Subcutaneous abdominal adipose tissue (tissue), 5 donors: ENCODE results near the gene SPCS1.
"Not testable (repeated sequence)": the region's sequence is repeated elsewhere in the genome, so short reads cannot be mapped to it uniquely, and the experiment has no call there.

Source experiments
- H3K27ac ChIP-seq: one replicate; pipeline ENCODE4 v1.7.0; 2013; ENCODE audit warnings: low read depth, mild to moderate bottlenecking, inconsistent platforms, low read length, moderate library complexity
- H3K27me3 ChIP-seq, 5 donors: one replicate each; pipeline ENCODE4 v1.7.0; 2013; ENCODE audit warnings: low read length in 5 of 5, inconsistent platforms in 1 of 5; ENCODE audit not compliant: control insufficient read depth in 5 of 5, insufficient read depth in 4 of 5
- H3K36me3 ChIP-seq, 5 donors: one replicate each; pipeline ENCODE4 v1.7.0; 2013; ENCODE audit warnings: low read length in 5 of 5; ENCODE audit not compliant: control insufficient read depth in 5 of 5, insufficient read depth in 5 of 5
- H3K4me1 ChIP-seq, 5 donors: one replicate each; pipeline ENCODE4 v1.7.0; 2013; ENCODE audit warnings: low read length in 5 of 5, mild to moderate bottlenecking in 3 of 5, moderate library complexity in 1 of 5; ENCODE audit not compliant: control insufficient read depth in 5 of 5, insufficient read depth in 5 of 5
- H3K4me3 ChIP-seq, 5 donors: one replicate each; pipeline ENCODE4 v1.7.0; 2013; ENCODE audit warnings: low read length in 5 of 5, low read depth in 1 of 5
- H3K9ac ChIP-seq, 5 donors: one replicate each; pipeline ENCODE4 v1.7.0; 2013; ENCODE audit warnings: low read length in 5 of 5, mild to moderate bottlenecking in 4 of 5, moderate library complexity in 3 of 5
- H3K9me3 ChIP-seq, 5 donors: one replicate each; pipeline ENCODE4 v1.7.0; 2013; ENCODE audit warnings: low read length in 5 of 5; ENCODE audit not compliant: control insufficient read depth in 5 of 5
- donor health status: healthy.
- donor health status: healthy.
- donor health status: healthy.
- donor health status: healthy.
- donor health status: healthy.

Gene SPCS1

DNA sequence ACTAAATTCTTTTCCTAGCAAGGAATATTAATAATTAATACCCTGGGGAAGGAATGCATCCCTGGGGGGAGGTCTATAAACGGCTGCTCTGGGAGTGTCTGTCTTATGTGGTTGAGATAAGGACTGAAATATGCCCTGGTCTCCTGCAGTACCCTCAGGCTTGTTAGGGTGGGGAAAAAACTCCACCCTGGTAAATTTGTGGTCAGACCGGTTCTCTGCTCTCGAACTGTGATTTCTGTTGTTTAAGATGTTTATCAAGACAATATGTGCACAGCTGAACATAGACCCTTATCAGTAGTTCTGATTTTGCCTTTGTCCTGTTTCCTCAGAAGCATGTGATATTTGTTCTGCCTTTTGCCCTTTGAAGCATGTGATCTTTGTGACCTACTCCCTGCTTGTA lies 22.8 kb downstream of the SPCS1 start:
- not testable (repeated sequence) for H3K9me3 ChIP-seq, H3K9ac ChIP-seq, H3K27ac ChIP-seq, H3K4me3 ChIP-seq, H3K27me3 ChIP-seq, H3K4me1 ChIP-seq
- peaks cover 11 to 27% (median 18%) of the 10 kb centered on the region in 5 donors for H3K36me3 ChIP-seq

DNA sequence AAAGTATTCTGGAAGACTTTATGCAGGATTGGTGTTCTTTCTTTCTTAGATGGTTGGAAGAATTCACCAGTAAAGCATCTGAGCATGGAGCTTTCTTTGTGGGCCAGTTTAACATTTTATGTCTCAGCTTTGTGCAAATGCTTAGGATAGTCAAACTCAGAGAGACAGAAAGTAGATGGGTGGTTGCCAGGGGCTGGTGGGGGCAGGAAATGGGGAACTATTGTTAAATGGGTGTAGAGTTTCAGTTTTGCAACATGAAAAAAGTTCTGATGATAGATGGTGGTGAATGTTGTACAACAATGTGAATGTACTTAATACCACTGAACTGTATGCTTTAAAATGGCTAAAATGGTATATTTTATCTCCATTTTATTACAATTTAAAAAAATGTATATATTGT lies 24.8 kb downstream of the SPCS1 start:
- no peaks in the 10 kb centered on the region for H3K9me3 ChIP-seq
- H3K9ac ChIP-seq: no peak overlapping the region
- no peaks in the 10 kb centered on the region for H3K27me3 ChIP-seq
- H3K36me3 ChIP-seq: peaks cover 17 to 31% (median 25%) of the 10 kb centered on the region in 5 donors
- H3K4me1 ChIP-seq: no peaks in the 10 kb centered on the region
- no peak overlapping the region for H3K27ac ChIP-seq
- no peak overlapping the region for H3K4me3 ChIP-seq

DNA sequence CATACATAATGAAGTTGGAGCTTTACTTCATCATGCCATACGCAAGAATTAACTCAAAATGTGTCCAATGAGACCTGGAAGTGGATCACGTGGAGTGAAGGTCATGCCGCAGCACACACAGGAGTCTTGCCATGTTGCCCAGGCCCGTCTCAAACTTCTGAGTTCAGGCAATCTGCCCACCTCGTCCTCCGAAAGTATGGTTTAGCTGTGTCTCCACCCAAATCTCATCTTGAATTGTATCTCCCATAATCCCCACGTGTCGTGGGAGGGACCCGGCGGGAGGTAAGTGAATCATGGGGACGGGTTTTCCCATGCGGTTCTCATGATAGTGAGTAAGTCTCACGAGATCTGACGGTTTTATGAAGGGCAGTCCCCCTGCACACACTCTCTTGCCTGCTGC lies 25.7 kb downstream of the SPCS1 start:
- Histone ChIP-seq H3K27me3 (no peaks in the 10 kb centered on the region), H3K9me3 (no peaks in the 10 kb centered on the region), H3K36me3 (peaks cover 19 to 39% (median 29%) of the 10 kb centered on the region in 5 donors), H3K4me3 (no peak overlapping the region), H3K9ac (no peak overlapping the region), H3K27ac (no peak overlapping the region), H3K4me1 (no peaks in the 10 kb centered on the region)

DNA sequence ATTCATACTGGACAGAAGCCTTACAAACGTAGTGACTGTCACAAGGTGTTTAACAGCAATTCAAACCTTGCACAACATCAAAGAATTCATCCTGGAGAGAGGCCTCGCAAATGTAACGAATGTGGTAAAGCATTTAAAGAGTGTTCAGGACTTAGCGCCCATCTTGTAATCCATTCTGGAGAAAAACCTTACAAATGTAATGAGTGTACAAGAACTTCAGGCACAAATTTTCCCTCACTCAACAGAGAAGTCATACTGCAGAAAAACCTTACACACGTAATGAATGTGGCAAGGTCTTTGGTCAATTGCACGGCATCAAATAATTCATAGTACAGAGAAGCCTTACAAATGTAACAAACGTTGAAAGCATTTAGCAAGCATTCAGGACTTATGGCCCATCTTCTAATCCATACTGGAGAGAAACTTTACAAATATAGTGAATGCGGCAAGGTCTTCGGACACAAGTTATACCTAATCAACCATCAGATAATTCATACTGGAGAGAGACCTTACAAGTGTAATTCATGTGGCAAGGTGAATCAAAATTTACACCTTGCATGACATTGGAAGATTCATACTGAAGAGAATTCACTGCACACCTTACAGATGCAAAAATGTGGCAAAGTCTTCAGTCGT lies 27.5 kb downstream of the SPCS1 start:
- Histone ChIP-seq H3K27me3 (no peaks in the 10 kb centered on the region), H3K4me3 (no peak overlapping the region), H3K36me3 (peaks cover 23 to 54% (median 29%) of the 10 kb centered on the region in 5 donors), H3K4me1 (no peaks in the 10 kb centered on the region), H3K27ac (no peak overlapping the region), H3K9ac (no peak overlapping the region), H3K9me3 (no peaks in the 10 kb centered on the region)

DNA sequence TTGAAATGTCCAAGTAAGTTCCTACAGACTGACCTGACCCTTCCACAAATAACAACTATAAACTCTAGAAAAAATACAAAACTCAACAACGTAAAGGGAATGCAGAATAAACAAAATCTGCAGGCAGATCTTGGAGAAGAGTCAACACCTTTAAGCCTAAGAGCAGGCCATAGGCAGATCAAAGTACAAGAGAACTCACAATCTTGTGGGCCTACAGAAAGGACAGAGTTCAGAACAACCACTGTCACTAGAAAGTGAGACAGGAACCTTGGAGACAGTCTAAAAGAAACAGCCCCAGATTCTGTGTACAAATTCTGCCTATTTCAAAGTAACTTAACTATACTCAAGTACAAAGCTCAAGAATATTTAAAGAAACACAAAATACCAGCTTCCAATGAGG lies 33.8 kb downstream of the SPCS1 start:
- peaks cover 26 to 81% (median 49%) of the 10 kb centered on the region in 5 donors for H3K36me3 ChIP-seq

DNA sequence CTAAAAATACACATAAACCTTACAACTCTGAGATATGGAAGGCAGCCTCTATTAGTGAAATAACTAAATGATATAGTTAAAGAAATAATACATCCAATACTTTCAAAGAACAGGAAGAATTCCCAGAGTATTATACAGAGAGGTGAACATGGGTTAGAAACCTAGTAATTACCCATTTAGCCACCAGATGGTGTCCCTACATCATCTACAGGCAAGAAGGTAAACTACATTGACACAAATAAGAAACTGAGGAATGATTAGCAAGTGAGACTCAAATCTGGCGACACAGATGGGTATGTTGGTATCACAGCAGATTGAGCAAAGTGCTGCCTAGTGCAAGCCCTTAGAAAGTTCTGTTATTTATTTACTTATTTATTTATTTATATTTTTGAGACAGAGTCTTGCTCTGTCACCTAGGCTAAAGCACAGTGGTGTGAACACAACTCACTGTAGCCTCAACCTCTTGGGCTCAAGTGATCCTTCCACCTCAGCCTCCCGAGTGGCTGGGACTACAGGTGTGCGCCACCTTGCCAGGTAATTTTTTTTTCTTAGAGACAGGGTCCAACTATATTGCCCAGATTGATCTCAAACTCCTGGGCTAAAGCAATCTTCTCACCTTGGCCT lies 36.6 kb downstream of the SPCS1 start:
- H3K9ac ChIP-seq: no peak overlapping the region
- H3K27me3 ChIP-seq: no peaks in the 10 kb centered on the region
- H3K36me3 ChIP-seq: peaks cover 26 to 85% (median 53%) of the 10 kb centered on the region in 5 donors
- H3K27ac ChIP-seq: no peak overlapping the region
- no peaks in the 10 kb centered on the region for H3K9me3 ChIP-seq
- no peak overlapping the region for H3K4me3 ChIP-seq
- no peaks in the 10 kb centered on the region for H3K4me1 ChIP-seq

More for the DNA sequence above, 33.8 kb downstream of the SPCS1 start:
- H3K9me3 ChIP-seq: no peaks in the 10 kb centered on the region
- H3K27ac ChIP-seq: no peak overlapping the region
- no peaks in the 10 kb centered on the region for H3K27me3 ChIP-seq
- no peak overlapping the region for H3K4me3 ChIP-seq
- H3K4me1 ChIP-seq: no peaks in the 10 kb centered on the region
- no peak overlapping the region for H3K9ac ChIP-seq

DNA sequence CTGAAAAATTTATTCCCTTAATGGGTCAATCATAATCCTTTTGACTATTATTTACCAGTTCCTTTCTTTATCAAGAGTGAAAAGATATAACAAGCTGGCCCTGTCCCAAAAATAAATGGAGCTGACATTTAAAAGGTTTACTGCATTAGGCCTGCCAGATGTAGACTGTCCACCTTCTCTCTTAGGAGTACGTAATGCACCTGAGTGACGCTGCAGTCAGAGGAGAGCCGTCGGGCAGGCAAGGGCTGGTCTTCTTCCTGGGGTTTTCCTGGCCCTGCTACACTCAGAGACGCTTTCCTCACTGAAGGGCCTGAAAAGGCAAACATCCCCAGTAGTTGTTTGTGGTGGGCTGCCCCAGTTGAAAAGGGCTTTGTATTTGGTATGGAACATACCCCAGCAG lies 37.2 kb downstream of the SPCS1 start:
- no peaks in the 10 kb centered on the region for H3K4me1 ChIP-seq
- no peaks in the 10 kb centered on the region for H3K9me3 ChIP-seq
- peaks cover 26 to 84% (median 53%) of the 10 kb centered on the region in 5 donors for H3K36me3 ChIP-seq

DNA sequence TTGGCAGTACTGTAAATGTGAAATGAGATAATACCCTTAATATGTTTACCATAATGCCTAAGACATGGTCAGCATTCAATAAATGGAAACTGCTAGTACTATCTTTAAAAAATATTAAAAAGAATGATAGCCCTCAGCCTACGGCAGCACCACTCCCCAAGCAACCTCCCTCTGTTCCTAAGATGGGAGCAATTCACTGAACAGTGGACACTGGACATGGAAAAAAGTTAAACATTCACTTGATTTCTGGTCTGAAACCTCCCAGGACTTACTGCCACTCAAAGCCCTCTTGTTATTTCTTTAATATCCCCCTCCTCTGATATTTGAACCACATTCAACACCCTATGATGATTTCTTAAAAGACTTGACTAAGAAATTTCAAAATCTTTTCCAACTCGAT lies 37.8 kb downstream of the SPCS1 start:
- H3K27me3 ChIP-seq: no peaks in the 10 kb centered on the region
- H3K4me3 ChIP-seq: no peak overlapping the region
- no peaks in the 10 kb centered on the region for H3K9me3 ChIP-seq
- no peak overlapping the region for H3K27ac ChIP-seq
- no peaks in the 10 kb centered on the region for H3K4me1 ChIP-seq
- peaks cover 26 to 81% (median 54%) of the 10 kb centered on the region in 5 donors for H3K36me3 ChIP-seq
- H3K9ac ChIP-seq: no peak overlapping the region

More for the DNA sequence above, 37.2 kb downstream of the SPCS1 start:
- H3K9ac ChIP-seq: no peak overlapping the region
- no peak overlapping the region for H3K27ac ChIP-seq
- no peaks in the 10 kb centered on the region for H3K27me3 ChIP-seq
- no peak overlapping the region for H3K4me3 ChIP-seq

DNA sequence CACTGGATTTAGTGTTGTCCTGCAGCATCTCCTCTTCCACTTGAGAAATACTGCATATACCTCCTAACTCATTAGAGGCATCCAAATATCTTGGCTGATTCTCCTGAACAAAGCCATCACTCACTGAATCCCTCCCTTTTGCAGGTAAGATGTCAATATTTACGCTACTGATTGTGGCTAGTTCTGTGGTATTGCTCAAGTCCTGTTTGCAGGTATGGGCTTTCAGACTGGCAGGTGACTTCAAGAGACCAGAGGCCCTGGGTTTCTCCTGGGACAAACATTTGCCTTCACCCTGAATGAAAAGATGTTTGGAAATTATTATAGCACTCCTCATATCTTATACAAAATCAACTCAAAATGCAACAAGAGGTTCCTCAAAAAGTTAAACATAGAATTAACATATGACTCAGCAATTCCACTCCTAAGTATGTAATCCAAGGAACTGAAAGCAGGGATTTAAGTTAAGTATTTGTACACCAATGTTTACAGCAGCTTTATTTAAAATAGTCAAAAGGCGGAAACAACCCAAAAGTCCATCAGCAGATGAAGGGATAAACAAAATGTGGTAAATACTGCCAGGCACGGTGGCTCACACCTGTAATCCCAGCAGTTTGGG lies 46.2 kb downstream of the SPCS1 start:
- H3K36me3 ChIP-seq: peaks cover 14 to 62% (median 46%) of the 10 kb centered on the region in 5 donors

DNA sequence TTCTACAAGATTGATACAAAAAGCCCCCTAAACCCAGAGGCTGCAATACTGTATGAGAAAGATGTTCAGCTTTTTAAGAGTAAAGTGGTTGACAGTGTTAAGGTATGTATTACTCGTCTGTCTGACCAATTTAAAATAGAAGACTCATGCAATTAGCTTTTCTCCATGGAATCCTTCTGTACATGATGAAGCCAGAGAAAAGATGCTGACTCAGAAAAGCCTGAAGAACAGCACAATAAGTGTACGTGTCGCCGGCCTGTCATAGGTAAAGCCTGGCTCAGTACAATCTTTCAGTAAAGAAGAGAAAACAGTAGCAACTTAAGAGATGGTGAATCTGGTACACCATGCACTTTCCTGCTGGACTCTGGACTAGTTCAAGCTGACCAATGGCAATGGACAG lies 48.5 kb downstream of the SPCS1 start:
- peaks cover 20 to 65% (median 46%) of the 10 kb centered on the region in 5 donors for H3K36me3 ChIP-seq
- H3K9ac ChIP-seq: no peak overlapping the region
- no peak overlapping the region for H3K27ac ChIP-seq
- peaks cover 0 to 4% (median 0%) of the 10 kb centered on the region in 5 donors for H3K4me1 ChIP-seq
- H3K9me3 ChIP-seq: no peaks in the 10 kb centered on the region
- no peak overlapping the region for H3K4me3 ChIP-seq
- no peaks in the 10 kb centered on the region for H3K27me3 ChIP-seq

More for the DNA sequence above, 46.2 kb downstream of the SPCS1 start:
- no peaks in the 10 kb centered on the region for H3K27me3 ChIP-seq
- peaks cover 0 to 4% (median 0%) of the 10 kb centered on the region in 5 donors for H3K4me1 ChIP-seq
- H3K27ac ChIP-seq: no peak overlapping the region
- H3K4me3 ChIP-seq: no peak overlapping the region
- no peak overlapping the region for H3K9ac ChIP-seq
- no peaks in the 10 kb centered on the region for H3K9me3 ChIP-seq
